Stimulated activated CD4-positive, alpha-beta T cell treated with anti-CD3 and anti-CD28 coated beads, Interleukin-1b, Interleukin-23, amount 100 ng/mL, for 48 hours (primary cell): Measurements from ENCODE around the gene FBP1.
A peak's percentile ranks its signal among the peaks of the same experiment; 100 is the strongest.
"Not testable (repeated sequence)": the region's sequence is repeated elsewhere in the genome, so short reads cannot be mapped to it uniquely, and the experiment has no call there.

Source experiments
- DNase-seq: peaks from one replicate; pipeline ENCODE4 v3.0.0-alpha.2; 2020

Gene FBP1

GRCh38 chr9:94568972-94569712 lies 70.2 kb downstream of the FBP1 start:
- no peak for DNase-seq

GRCh38 chr9:94568250-94568889 lies 70.9 kb downstream of the FBP1 start:
- DNase-seq: no peak

- DNase-seq: no peak
These were observed 72.0 kb downstream of the FBP1 start for GRCh38 chr9:94567271-94567670.

GRCh38 chr9:94566550-94566949 lies 72.8 kb downstream of the FBP1 start:
- DNase-seq: no peak

- not testable (repeated sequence) for DNase-seq
These were observed 75.0 kb downstream of the FBP1 start for GRCh38 chr9:94564279-94564678.

- no peak for DNase-seq
These were observed 75.8 kb downstream of the FBP1 start for GRCh38 chr9:94563548-94563947.

GRCh38 chr9:94560237-94560636 lies 79.1 kb downstream of the FBP1 start:
- peak; percentile 44 for DNase-seq

- DNase-seq: no peak
These were observed 81.9 kb downstream of the FBP1 start for GRCh38 chr9:94557376-94557775.

- peak; percentile 46 for DNase-seq
These were observed 84.6 kb downstream of the FBP1 start, which contains the start of gene PCAT7 for GRCh38 chr9:94554439-94555331. TSS of gene PCAT7 (plus strand) at chr9:94555083.

GRCh38 chr9:94554078-94554438 lies 85.3 kb downstream of the FBP1 start:
- no peak for DNase-seq
